ENCODE measurements around the gene TRPC3. TPM values are rescaled to one million over a fixed set of nuclear protein-coding genes. Genes with fewer than 3 reads are reported as not detected.
A peak's percentile ranks its signal among the peaks of the same experiment; 100 is the strongest.

The TRPC3 gene
- total and polyA plus RNA-seq, 8 donors: 0.76 to 8.1 (median 6.0) TPM

GRCh38 chr4:121873604-121874003 is 78.3 kb downstream of the TRPC3 start:
- Histone ChIP-seq H3K27me3 (peaks cover 0 to 8% of the 10 kb centered on the region in 2 donors), H3K36me3 (no peaks in the 10 kb centered on the region), H3K9me3 (no peaks in the 10 kb centered on the region), H3K27ac (no peak overlapping the region), H3K4me3 (no peak overlapping the region), H3K4me1 (peaks cover 5 to 13% of the 10 kb centered on the region in 2 donors)
- intact Hi-C loops (cut with DNase I): no loop called here
- TF ChIP-seq CTCF (IDR thresholded peaks at IDR 0.05): no peak
- no peak for DNase-seq
- no peak for ATAC-seq

DNA sequence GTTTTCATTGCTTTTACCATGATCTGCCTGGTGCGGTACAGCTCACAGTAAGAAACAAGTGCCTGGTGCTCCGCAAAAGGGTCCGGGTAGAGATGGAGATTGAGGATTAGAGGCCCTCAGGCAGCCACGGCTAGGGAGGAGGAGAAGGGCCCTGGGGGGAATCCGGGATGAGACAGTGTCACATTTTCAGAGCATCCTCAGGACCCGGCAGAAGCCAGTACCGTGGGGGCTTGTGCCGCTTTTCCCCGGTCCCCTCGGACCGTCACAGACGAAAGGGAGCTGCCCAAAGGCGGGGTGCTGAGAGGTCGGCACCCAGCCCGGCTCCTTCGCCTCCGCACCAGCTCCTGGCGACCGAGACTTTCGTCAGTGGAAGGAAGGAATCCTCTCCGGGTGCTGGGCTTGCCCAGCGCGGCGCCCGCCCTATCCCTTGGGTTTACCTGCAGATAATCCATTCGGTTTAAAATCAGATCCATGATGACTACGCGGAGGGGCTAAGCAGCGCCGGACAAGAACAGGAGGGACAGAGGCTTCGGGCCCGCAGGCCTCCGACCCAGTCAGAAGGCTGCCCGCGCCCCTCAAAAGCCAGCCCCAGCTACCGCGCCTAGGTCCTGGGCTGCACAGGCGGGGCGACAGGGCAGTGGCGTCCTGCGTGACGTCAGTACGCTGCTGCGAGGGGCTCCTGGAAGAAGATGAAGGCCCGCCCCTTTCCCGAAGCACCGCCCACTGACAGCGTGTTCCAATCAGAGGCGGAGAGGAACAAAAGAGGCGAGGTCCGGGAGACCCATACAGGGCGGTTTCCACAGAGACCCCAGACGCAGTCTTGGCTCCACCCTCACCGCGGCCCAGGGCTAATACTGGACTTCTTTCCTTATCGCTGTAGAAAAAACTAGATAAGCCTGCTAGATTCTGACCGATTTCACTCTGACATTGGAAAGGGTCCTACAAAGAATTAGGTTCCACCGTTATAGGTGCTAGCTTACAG is 81.7 kb downstream of the TRPC3 start, which contains the start of gene BBS7:
Gene BBS7, minus strand, starts transcription at position 634 of the 982 bp plus-strand sequence. Its CDS starts 161 bp downstream, at position 473.
- Histone ChIP-seq H3K4me3 (peak within 1 kb of the TSS; percentile 83 to 88), H3K4me1 (peaks cover 5 to 16% of the 10 kb centered on the region in 2 donors), H3K27me3 (no peaks in the 10 kb centered on the region), H3K27ac (peak within 1 kb of the TSS; percentile 86 to 90), H3K9me3 (no peaks in the 10 kb centered on the region), H3K36me3 (peaks cover 0 to 9% of the 10 kb centered on the region in 2 donors)
- DNase-seq (peak; percentile 98 to 99 (median 99)), ATAC-seq (peak; percentile 99)
- intact Hi-C loops (cut with DNase I): no loop called here
- no peak for TF ChIP-seq CTCF (IDR thresholded peaks at IDR 0.05)

DNA sequence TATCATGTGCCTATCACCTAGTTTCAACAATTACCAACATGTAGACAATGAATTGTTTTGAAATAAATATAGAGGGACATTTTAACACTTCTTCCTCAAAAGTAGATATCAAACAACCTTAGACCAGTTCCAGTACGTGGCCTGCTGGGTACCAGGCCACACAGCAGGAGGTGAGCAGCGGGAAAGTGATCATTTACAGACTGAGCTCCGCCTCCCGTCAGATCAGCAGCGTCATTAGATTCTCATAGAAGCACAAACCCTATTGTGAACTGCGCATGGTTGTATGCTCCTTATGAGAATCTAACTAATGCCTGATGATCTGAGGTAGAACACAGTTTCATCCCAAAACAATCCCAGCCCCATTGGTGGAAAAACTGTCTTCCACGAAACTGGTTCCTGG is 88.1 kb downstream of the TRPC3 start:
- DNase-seq (no peak), ATAC-seq (no peak)
- peaks cover 0 to 21% of the 10 kb centered on the region in 2 donors for H3K36me3 ChIP-seq
- TF ChIP-seq CTCF (IDR thresholded peaks at IDR 0.05): no peak
- H3K4me3 ChIP-seq: no peak overlapping the region
- no peaks in the 10 kb centered on the region for H3K27me3 ChIP-seq
- intact Hi-C loops (cut with DNase I): no loop called here
- no peak overlapping the region for H3K27ac ChIP-seq
- peaks cover 0 to 5% of the 10 kb centered on the region in 2 donors for H3K4me1 ChIP-seq
- no peaks in the 10 kb centered on the region for H3K9me3 ChIP-seq

GRCh38 chr4:121861426-121861825 is 90.4 kb downstream of the TRPC3 start:
- intact Hi-C loops (cut with DNase I): no loop called here
- DNase-seq: no peak
- no peak for ATAC-seq
- Histone ChIP-seq H3K9me3 (no peaks in the 10 kb centered on the region), H3K4me1 (no peaks in the 10 kb centered on the region), H3K4me3 (no peak overlapping the region), H3K27me3 (no peaks in the 10 kb centered on the region), H3K36me3 (peaks cover 0 to 16% of the 10 kb centered on the region in 2 donors), H3K27ac (no peak overlapping the region)
- no peak for TF ChIP-seq CTCF (IDR thresholded peaks at IDR 0.05)

GRCh38 chr4:121860121-121860520 is 91.7 kb downstream of the TRPC3 start:
- intact Hi-C loops (cut with DNase I): no loop called here
- H3K27ac ChIP-seq: no peak overlapping the region
- DNase-seq (no peak), ATAC-seq (no peak)
- H3K27me3 ChIP-seq: no peaks in the 10 kb centered on the region
- no peak overlapping the region for H3K4me3 ChIP-seq
- no peaks in the 10 kb centered on the region for H3K9me3 ChIP-seq
- no peaks in the 10 kb centered on the region for H3K4me1 ChIP-seq
- TF ChIP-seq CTCF (IDR thresholded peaks at IDR 0.05): no peak
- H3K36me3 ChIP-seq: peaks cover 0 to 17% of the 10 kb centered on the region in 2 donors

All from left lung (tissue), 10 donors.